ENCODE measurements around the gene PCK2. TPM values are rescaled to one million over a fixed set of nuclear protein-coding genes. Genes with fewer than 3 reads are reported as not detected.
A peak's percentile ranks its signal among the peaks of the same experiment; 100 is the strongest.

Gene PCK2
- total and polyA plus RNA-seq, 2 of the 13 experiments (the other 11 are each of a cell fraction or from before 2014, with no cell fraction given) = 129 to 272 TPM

DNA sequence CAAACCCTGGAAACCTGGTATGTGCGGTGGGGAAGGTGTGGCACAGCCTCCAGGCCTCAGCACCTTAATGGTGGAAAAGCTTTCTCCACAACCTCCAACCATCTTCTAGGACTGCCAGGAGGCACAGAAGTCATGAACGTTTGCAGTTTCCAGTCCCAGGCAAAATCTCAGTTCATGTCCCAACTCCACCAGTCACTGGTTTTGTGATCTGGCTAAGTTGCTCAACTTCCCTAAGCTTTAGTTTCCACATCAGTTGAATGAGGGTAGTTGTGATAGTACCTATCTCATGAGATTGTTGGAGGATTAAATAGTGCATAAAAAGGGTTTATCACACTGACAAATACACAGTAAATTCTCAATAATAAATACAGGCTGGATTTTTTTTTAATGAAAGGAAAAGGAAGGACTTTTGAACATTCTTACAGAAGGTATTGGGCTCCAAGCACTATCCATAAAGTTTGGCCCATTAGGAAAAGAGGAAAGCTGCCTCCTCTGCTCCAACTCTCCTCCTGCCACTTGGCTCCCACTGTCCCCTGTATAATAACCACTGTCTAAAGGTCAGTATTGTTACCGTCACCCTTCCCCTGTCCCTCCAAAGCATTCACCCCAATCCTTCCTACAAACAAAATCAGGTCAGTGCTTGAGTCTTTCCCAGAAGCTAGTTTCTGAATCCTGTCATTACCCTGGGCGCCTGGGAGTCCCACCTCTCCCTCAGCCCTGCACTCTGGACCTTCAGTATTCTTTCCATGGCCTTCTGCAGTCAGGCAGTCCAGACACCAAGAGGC is 6.3 kb downstream of the PCK2 start (continued):
- TF ChIP-seq, protein P1, sequence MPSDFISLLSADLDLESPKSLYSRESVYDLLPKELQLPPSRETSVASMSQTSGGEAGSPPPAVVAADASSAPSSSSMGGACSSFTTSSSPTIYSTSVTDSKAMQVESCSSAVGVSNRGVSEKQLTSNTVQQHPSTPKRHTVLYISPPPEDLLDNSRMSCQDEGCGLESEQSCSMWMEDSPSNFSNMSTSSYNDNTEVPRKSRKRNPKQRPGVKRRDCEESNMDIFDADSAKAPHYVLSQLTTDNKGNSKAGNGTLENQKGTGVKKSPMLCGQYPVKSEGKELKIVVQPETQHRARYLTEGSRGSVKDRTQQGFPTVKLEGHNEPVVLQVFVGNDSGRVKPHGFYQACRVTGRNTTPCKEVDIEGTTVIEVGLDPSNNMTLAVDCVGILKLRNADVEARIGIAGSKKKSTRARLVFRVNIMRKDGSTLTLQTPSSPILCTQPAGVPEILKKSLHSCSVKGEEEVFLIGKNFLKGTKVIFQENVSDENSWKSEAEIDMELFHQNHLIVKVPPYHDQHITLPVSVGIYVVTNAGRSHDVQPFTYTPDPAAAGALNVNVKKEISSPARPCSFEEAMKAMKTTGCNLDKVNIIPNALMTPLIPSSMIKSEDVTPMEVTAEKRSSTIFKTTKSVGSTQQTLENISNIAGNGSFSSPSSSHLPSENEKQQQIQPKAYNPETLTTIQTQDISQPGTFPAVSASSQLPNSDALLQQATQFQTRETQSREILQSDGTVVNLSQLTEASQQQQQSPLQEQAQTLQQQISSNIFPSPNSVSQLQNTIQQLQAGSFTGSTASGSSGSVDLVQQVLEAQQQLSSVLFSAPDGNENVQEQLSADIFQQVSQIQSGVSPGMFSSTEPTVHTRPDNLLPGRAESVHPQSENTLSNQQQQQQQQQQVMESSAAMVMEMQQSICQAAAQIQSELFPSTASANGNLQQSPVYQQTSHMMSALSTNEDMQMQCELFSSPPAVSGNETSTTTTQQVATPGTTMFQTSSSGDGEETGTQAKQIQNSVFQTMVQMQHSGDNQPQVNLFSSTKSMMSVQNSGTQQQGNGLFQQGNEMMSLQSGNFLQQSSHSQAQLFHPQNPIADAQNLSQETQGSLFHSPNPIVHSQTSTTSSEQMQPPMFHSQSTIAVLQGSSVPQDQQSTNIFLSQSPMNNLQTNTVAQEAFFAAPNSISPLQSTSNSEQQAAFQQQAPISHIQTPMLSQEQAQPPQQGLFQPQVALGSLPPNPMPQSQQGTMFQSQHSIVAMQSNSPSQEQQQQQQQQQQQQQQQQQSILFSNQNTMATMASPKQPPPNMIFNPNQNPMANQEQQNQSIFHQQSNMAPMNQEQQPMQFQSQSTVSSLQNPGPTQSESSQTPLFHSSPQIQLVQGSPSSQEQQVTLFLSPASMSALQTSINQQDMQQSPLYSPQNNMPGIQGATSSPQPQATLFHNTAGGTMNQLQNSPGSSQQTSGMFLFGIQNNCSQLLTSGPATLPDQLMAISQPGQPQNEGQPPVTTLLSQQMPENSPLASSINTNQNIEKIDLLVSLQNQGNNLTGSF (CRISPR knock-in tag; IDR thresholded peaks at IDR 0.05) = no peak
- TF ChIP-seq, protein P2, sequence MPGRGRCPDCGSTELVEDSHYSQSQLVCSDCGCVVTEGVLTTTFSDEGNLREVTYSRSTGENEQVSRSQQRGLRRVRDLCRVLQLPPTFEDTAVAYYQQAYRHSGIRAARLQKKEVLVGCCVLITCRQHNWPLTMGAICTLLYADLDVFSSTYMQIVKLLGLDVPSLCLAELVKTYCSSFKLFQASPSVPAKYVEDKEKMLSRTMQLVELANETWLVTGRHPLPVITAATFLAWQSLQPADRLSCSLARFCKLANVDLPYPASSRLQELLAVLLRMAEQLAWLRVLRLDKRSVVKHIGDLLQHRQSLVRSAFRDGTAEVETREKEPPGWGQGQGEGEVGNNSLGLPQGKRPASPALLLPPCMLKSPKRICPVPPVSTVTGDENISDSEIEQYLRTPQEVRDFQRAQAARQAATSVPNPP (CRISPR knock-in tag; IDR thresholded peaks at IDR 0.05) = 0 out of 2 replicates have a peak, but pooled peaks have one; percentile 9
- TF ChIP-seq, protein P3, sequence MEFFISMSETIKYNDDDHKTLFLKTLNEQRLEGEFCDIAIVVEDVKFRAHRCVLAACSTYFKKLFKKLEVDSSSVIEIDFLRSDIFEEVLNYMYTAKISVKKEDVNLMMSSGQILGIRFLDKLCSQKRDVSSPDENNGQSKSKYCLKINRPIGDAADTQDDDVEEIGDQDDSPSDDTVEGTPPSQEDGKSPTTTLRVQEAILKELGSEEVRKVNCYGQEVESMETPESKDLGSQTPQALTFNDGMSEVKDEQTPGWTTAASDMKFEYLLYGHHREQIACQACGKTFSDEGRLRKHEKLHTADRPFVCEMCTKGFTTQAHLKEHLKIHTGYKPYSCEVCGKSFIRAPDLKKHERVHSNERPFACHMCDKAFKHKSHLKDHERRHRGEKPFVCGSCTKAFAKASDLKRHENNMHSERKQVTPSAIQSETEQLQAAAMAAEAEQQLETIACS (CRISPR knock-in tag; IDR thresholded peaks at IDR 0.05) = no peak
- TF ChIP-seq NR2C2 (CRISPR knock-in tag; IDR thresholded peaks at IDR 0.05; ENCODE audit: borderline replicate concordance) (no peak), TOPORS (CRISPR knock-in tag; IDR thresholded peaks at IDR 0.05) (no peak; the same call in 1 of the 2 replicates), MLLT10 (CRISPR knock-in tag; IDR thresholded peaks at IDR 0.05) (no peak), ZFY (CRISPR knock-in tag; IDR thresholded peaks at IDR 0.05) (no peak), ZBTB8A (CRISPR knock-in tag; IDR thresholded peaks at IDR 0.05; ENCODE audit: borderline replicate concordance, low read depth) (no peak), ZNF614 (CRISPR knock-in tag; IDR thresholded peaks at IDR 0.05; ENCODE audit: borderline replicate concordance) (no peak), NR3C1 (CRISPR knock-in tag; IDR thresholded peaks at IDR 0.05) (no peak), RAD21 (CRISPR knock-in tag; IDR thresholded peaks at IDR 0.05) (no peak)
- TF ChIP-seq, protein P4, sequence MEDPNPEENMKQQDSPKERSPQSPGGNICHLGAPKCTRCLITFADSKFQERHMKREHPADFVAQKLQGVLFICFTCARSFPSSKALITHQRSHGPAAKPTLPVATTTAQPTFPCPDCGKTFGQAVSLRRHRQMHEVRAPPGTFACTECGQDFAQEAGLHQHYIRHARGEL (CRISPR knock-in tag; IDR thresholded peaks at IDR 0.05) = no peak
- TF ChIP-seq, protein P5, sequence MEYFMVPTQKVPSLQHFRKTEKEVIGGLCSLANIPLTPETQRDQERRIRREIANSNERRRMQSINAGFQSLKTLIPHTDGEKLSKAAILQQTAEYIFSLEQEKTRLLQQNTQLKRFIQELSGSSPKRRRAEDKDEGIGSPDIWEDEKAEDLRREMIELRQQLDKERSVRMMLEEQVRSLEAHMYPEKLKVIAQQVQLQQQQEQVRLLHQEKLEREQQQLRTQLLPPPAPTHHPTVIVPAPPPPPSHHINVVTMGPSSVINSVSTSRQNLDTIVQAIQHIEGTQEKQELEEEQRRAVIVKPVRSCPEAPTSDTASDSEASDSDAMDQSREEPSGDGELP (IDR thresholded peaks at IDR 0.05; ENCODE audit: borderline replicate concordance, low read depth) = no peak
- TF ChIP-seq, protein P6, sequence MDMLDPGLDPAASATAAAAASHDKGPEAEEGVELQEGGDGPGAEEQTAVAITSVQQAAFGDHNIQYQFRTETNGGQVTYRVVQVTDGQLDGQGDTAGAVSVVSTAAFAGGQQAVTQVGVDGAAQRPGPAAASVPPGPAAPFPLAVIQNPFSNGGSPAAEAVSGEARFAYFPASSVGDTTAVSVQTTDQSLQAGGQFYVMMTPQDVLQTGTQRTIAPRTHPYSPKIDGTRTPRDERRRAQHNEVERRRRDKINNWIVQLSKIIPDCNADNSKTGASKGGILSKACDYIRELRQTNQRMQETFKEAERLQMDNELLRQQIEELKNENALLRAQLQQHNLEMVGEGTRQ (IDR thresholded peaks at IDR 0.05; ENCODE audit: low read depth, low read length) = no peak
- TF ChIP-seq, protein P6 (CRISPR knock-in tag; IDR thresholded peaks at IDR 0.05; ENCODE audit: borderline replicate concordance) = no peak
- TF ChIP-seq, protein P7, sequence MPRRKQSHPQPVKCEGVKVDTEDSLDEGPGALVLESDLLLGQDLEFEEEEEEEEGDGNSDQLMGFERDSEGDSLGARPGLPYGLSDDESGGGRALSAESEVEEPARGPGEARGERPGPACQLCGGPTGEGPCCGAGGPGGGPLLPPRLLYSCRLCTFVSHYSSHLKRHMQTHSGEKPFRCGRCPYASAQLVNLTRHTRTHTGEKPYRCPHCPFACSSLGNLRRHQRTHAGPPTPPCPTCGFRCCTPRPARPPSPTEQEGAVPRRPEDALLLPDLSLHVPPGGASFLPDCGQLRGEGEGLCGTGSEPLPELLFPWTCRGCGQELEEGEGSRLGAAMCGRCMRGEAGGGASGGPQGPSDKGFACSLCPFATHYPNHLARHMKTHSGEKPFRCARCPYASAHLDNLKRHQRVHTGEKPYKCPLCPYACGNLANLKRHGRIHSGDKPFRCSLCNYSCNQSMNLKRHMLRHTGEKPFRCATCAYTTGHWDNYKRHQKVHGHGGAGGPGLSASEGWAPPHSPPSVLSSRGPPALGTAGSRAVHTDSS (CRISPR knock-in tag; conservative IDR thresholded peaks at IDR 0.05) = no peak
